Epithelial cell of esophagus (primary cell): ENCODE data around the gene CADM1.

Experiments
- DNase-seq: peaks from one replicate; pipeline ENCODE4 v3.0.0; 2010; ENCODE audit warnings: low read depth
- H3K4me3 ChIP-seq: 2 replicates; pipeline ENCODE4 v1.5.1; 2011; ENCODE audit warnings: mild to moderate bottlenecking, low read length, control low read depth
- CTCF ChIP-seq: IDR thresholded peaks from 2 replicates; pipeline ENCODE4 v1.5.1; 2011; ENCODE audit warnings: low read depth, mild to moderate bottlenecking, low read length, control low read depth, inconsistent platforms; ENCODE audit not compliant: insufficient read depth; ENCODE audit errors: missing control alignments

Gene CADM1

GRCh38 chr11:115450519-115450918 lies 53.7 kb downstream of the CADM1 start:
- H3K4me3 ChIP-seq, result no peak overlapping the region
- no peak for TF ChIP-seq CTCF
- no peak for DNase-seq

GRCh38 chr11:115447273-115447864 lies 56.8 kb downstream of the CADM1 start:
- no peak for DNase-seq
- no peak overlapping the region for H3K4me3 ChIP-seq
- no peak for TF ChIP-seq CTCF

GRCh38 chr11:115446214-115446613 lies 58.0 kb downstream of the CADM1 start:
- TF ChIP-seq CTCF, result no peak
- no peak for DNase-seq
- no peak overlapping the region for H3K4me3 ChIP-seq

GRCh38 chr11:115444542-115444941 lies 59.7 kb downstream of the CADM1 start:
- no peak for TF ChIP-seq CTCF
- no peak overlapping the region for H3K4me3 ChIP-seq
- DNase-seq, result no peak

- H3K4me3 ChIP-seq, result no peak overlapping the region
- no peak for DNase-seq
- no peak for TF ChIP-seq CTCF
Observed at GRCh38 chr11:115439969-115440540, 64.2 kb downstream of the CADM1 start.

- TF ChIP-seq CTCF, result no peak
- H3K4me3 ChIP-seq, result no peak overlapping the region
- DNase-seq, result no peak
Observed at GRCh38 chr11:115439385-115439784, 64.8 kb downstream of the CADM1 start.
